ENCODE measurements around the gene ZGPAT. TPM values are rescaled to one million over a fixed set of nuclear protein-coding genes. Genes with fewer than 3 reads are reported as not detected.

ZGPAT gene
- total RNA-seq, 1 experiment from 2014 or later = 27.6 TPM

DNA sequence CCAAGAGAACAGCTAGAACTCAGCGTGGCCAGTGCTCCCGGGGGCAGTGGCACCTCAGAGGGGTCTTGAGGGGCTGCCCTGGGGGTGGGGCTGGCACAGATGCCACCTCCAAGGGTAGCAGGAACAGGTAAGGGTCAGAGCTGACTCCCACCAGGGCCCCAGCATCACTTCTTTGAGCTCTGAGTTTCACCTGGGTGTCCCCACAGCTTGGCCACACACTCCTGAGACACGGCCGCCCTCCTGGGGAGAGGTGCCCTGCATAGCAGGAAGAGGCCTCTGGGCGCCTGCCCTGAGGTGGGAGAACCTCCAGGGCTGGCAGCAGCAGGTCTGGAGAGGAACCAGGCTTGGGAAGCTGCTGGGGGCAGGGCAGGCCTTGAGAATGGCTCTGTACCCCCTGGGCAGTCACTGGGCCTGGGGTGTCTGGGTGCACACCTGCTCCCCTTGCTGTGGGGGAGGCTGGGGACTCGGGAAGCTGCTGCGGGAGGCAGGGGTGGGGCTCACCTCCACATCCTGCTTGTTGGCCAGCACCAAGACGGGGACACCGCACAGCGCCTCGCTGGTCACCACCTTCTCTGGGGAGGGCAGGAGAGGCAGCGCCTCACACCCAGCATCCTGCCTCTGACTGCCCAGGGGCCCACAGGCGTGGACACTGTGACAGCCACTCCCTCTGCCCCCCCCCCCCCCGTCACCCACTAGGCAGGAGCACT, 6.4 kb upstream of the ZGPAT start:
- H2BK15ac ChIP-seq (ENCODE audit: low read depth, low read length) = no peak overlapping the region
- no peaks in the 10 kb centered on the region for H3K4me1 ChIP-seq (ENCODE audit: insufficient read depth, low read length)
- peaks cover 4% of the 10 kb centered on the region for H3K23me2 ChIP-seq (ENCODE audit: insufficient read length, low read depth, low read length, poor library complexity, severe bottlenecking)
- no peak overlapping the region for H3K56ac ChIP-seq (ENCODE audit: insufficient read length, low read depth, low read length)
- Mint-ChIP-seq H3K36me3 (ENCODE audit: insufficient read depth in 1 of 3, low read depth in 3 of 3) (peaks cover 12 to 24% (median 20%) of the 10 kb centered on the region in 3 experiments; a peak in 6 of 7 replicates), H3K4me3 (no peak overlapping the region), H3K9me3 (no peaks in the 10 kb centered on the region), H3K27ac (no peak overlapping the region), H3K4me1 (peaks cover under 1 to 7% of the 10 kb centered on the region in 2 experiments; a peak in 3 of 4 replicates), H3K27me3 (ENCODE audit: low read depth) (peaks cover 3% of the 10 kb centered on the region; the same call in 1 of the 2 replicates)
- no peak overlapping the region; the same call in 1 of the 2 replicates for H3K14ac ChIP-seq (ENCODE audit: insufficient read depth, low read length)
- no peaks in the 10 kb centered on the region for H3K27me3 ChIP-seq (ENCODE audit: insufficient read depth, low read length)
- no peaks in the 10 kb centered on the region for H3K79me1 ChIP-seq (ENCODE audit: insufficient read depth, low read depth, low read length, poor library complexity, severe bottlenecking)
- no peaks in the 10 kb centered on the region for H3K79me2 ChIP-seq (ENCODE audit: insufficient read depth, low read length)
- no peak overlapping the region for H2AFZ ChIP-seq (ENCODE audit: low read length)
- no peak overlapping the region for H2BK5ac ChIP-seq (ENCODE audit: insufficient read length, low read length)
- TF ChIP-seq, protein P1, sequence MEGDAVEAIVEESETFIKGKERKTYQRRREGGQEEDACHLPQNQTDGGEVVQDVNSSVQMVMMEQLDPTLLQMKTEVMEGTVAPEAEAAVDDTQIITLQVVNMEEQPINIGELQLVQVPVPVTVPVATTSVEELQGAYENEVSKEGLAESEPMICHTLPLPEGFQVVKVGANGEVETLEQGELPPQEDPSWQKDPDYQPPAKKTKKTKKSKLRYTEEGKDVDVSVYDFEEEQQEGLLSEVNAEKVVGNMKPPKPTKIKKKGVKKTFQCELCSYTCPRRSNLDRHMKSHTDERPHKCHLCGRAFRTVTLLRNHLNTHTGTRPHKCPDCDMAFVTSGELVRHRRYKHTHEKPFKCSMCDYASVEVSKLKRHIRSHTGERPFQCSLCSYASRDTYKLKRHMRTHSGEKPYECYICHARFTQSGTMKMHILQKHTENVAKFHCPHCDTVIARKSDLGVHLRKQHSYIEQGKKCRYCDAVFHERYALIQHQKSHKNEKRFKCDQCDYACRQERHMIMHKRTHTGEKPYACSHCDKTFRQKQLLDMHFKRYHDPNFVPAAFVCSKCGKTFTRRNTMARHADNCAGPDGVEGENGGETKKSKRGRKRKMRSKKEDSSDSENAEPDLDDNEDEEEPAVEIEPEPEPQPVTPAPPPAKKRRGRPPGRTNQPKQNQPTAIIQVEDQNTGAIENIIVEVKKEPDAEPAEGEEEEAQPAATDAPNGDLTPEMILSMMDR (conservative IDR thresholded peaks at IDR 0.05) = no peak
- H3K4me2 ChIP-seq (ENCODE audit: insufficient read depth, insufficient read length, low read length) = no peak overlapping the region
- H3K4ac ChIP-seq (ENCODE audit: low read depth, low read length) = no peak overlapping the region
- H2BK20ac ChIP-seq (ENCODE audit: low read depth, low read length, poor library complexity, severe bottlenecking) = no peak overlapping the region
- no peak overlapping the region for H3K18ac ChIP-seq (ENCODE audit: insufficient read length, low read depth, low read length)
- no peak overlapping the region for H2BK120ac ChIP-seq (ENCODE audit: low read depth, low read length, poor library complexity, severe bottlenecking)
- no peak overlapping the region for H3K9ac ChIP-seq (ENCODE audit: extremely low read depth, insufficient read length, low read length)
- no peaks in the 10 kb centered on the region for H3K9me3 ChIP-seq (ENCODE audit: control insufficient read depth, low read depth, low read length)
- H3K27ac ChIP-seq (ENCODE audit: insufficient read length, low read depth, low read length) = no peak overlapping the region
- H3T11ph ChIP-seq (ENCODE audit: low read length) = no peak overlapping the region
- no peak for DNase-seq
- H3K23ac ChIP-seq (ENCODE audit: insufficient read length, low read depth, low read length) = no peak overlapping the region
- H4K8ac ChIP-seq (replicated peaks; ENCODE audit: insufficient read length, low read depth, low read length) = no peak overlapping the region
- no peak overlapping the region for H4K91ac ChIP-seq (ENCODE audit: insufficient read length, low read depth, low read length)
- H2AK5ac ChIP-seq (ENCODE audit: insufficient read length, low read length) = no peak overlapping the region
- no CpG with 5 or more reads among the region's 14 CpGs for WGBS (ENCODE audit: extremely low coverage, insufficient read length, low lambda C conversion rate)
- no peaks in the 10 kb centered on the region for H4K20me1 ChIP-seq (ENCODE audit: control insufficient read depth, insufficient read depth, insufficient read length)
- no peak overlapping the region for H4K5ac ChIP-seq (ENCODE audit: insufficient read length, low read depth, low read length)
- H2BK12ac ChIP-seq (ENCODE audit: insufficient read length, low read depth, low read length) = no peak overlapping the region

Data from H9 (cell line).